ENCODE data around the gene FAM163B. TPM values are rescaled to one million over a fixed set of nuclear protein-coding genes. Genes with fewer than 3 reads are reported as not detected.

FAM163B gene
- total RNA-seq, 1 experiment from 2014 or later, result not detected

- no peaks in the 10 kb centered on the region for H3K4me1 ChIP-seq
- H3K9me3 ChIP-seq, result no peaks in the 10 kb centered on the region
- intact Hi-C loops (cut with micrococcal nuclease; ENCODE audit: unreplicated experiment), result no loop called here
- DNase-seq, result no peak
- peaks cover 27% of the 10 kb centered on the region for H3K27me3 Mint-ChIP-seq (ENCODE audit: insufficient read depth, unreplicated experiment)
- no peaks in the 10 kb centered on the region for H3K36me3 ChIP-seq (ENCODE audit: control insufficient read depth, insufficient read depth, low read length)
- H3K36me3 Mint-ChIP-seq (ENCODE audit: insufficient read depth, unreplicated experiment), result peaks cover 4% of the 10 kb centered on the region
- H3K9me3 Mint-ChIP-seq (ENCODE audit: unreplicated experiment), result no peaks in the 10 kb centered on the region
- no peaks in the 10 kb centered on the region; the same call in none of the 2 replicates for H3K27me3 ChIP-seq (replicated peaks; ENCODE audit: control insufficient read depth, insufficient read depth, low read length)
- no TSS peak for BruUV-seq (replicated peaks)
- H3K27ac Mint-ChIP-seq (ENCODE audit: unreplicated experiment), result no peak overlapping the region
- CTCF ChIA-PET, result no interaction called here
- POLR2A ChIA-PET, result no interaction called here
- H3K4me1 Mint-ChIP-seq (ENCODE audit: low read depth, unreplicated experiment), result no peaks in the 10 kb centered on the region
- TF ChIP-seq, protein P1, sequence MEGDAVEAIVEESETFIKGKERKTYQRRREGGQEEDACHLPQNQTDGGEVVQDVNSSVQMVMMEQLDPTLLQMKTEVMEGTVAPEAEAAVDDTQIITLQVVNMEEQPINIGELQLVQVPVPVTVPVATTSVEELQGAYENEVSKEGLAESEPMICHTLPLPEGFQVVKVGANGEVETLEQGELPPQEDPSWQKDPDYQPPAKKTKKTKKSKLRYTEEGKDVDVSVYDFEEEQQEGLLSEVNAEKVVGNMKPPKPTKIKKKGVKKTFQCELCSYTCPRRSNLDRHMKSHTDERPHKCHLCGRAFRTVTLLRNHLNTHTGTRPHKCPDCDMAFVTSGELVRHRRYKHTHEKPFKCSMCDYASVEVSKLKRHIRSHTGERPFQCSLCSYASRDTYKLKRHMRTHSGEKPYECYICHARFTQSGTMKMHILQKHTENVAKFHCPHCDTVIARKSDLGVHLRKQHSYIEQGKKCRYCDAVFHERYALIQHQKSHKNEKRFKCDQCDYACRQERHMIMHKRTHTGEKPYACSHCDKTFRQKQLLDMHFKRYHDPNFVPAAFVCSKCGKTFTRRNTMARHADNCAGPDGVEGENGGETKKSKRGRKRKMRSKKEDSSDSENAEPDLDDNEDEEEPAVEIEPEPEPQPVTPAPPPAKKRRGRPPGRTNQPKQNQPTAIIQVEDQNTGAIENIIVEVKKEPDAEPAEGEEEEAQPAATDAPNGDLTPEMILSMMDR (IDR thresholded peaks at IDR 0.05; ENCODE audit: insufficient read depth in 1 of 2, low read depth in 1 of 2, low read length in 1 of 2, severe bottlenecking in 1 of 2, unreplicated experiment in 1 of 2), result no peak
- H3K4me3 Mint-ChIP-seq (ENCODE audit: unreplicated experiment), result no peak overlapping the region
- no peak overlapping the region for H3K4me3 ChIP-seq (ENCODE audit: low read depth, low read length)
Measured at GRCh38 chr9:133643978-133644760, 35.0 kb upstream of the FAM163B start.

- H3K4me3 ChIP-seq (ENCODE audit: low read depth, low read length), result no peak overlapping the region
- H3K27ac Mint-ChIP-seq (ENCODE audit: unreplicated experiment), result no peak overlapping the region
- TF ChIP-seq, protein P1 (IDR thresholded peaks at IDR 0.05; ENCODE audit: insufficient read depth in 1 of 2, low read depth in 1 of 2, low read length in 1 of 2, severe bottlenecking in 1 of 2, unreplicated experiment in 1 of 2), result no peak
- H3K27me3 Mint-ChIP-seq (ENCODE audit: insufficient read depth, unreplicated experiment), result peaks cover 27% of the 10 kb centered on the region
- BruUV-seq (replicated peaks), result no TSS peak
- H3K36me3 Mint-ChIP-seq (ENCODE audit: insufficient read depth, unreplicated experiment), result peaks cover 4% of the 10 kb centered on the region
- CTCF ChIA-PET, result no interaction called here
- H3K36me3 ChIP-seq (ENCODE audit: control insufficient read depth, insufficient read depth, low read length), result no peaks in the 10 kb centered on the region
- POLR2A ChIA-PET, result no interaction called here
- H3K4me1 Mint-ChIP-seq (ENCODE audit: low read depth, unreplicated experiment), result no peaks in the 10 kb centered on the region
- intact Hi-C loops (cut with micrococcal nuclease; ENCODE audit: unreplicated experiment), result no loop called here
- no peaks in the 10 kb centered on the region for H3K4me1 ChIP-seq
- H3K4me3 Mint-ChIP-seq (ENCODE audit: unreplicated experiment), result no peak overlapping the region
- no peaks in the 10 kb centered on the region for H3K9me3 Mint-ChIP-seq (ENCODE audit: unreplicated experiment)
- H3K27me3 ChIP-seq (replicated peaks; ENCODE audit: control insufficient read depth, insufficient read depth, low read length), result no peaks in the 10 kb centered on the region; the same call in none of the 2 replicates
- H3K9me3 ChIP-seq, result no peaks in the 10 kb centered on the region
- no peak for DNase-seq
Measured at GRCh38 chr9:133643362-133643755, 34.2 kb upstream of the FAM163B start.

DNA sequence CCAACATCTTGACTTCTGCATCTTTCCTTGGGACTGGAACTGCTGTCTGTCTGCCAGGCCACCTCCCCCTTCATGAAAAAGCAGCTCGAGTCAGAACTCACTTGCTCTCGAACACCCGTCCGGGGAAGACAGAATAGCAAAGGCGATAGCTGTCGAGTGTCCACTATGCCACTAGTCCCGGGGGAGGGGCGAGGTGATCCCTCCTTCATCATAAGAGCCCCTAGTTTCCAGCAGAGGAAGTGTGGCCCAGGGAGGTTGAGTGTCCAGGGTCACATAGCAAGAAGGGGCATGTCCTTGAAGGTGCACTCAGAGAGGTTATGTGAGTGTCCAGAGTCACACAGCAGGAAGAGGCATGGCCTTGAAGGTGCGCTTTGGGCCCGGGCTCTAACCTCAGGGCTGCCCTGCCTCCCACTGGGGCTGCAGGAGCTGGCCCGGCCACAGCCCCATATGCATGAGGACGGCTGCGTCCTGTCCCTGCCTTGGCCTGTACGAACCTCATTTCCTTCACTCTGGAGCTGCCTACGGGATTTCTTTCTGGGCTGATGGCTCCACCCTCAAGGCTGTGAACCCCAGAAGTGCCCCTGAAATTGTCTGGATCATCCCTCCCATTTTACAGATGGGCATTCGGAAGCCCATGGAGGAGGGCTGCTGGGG, 33.6 kb upstream of the FAM163B start:
- Histone ChIP-seq H3K27me3 (replicated peaks; ENCODE audit: control insufficient read depth, insufficient read depth, low read length) (no peaks in the 10 kb centered on the region; the same call in none of the 2 replicates), H3K9me3 (no peaks in the 10 kb centered on the region), H3K36me3 (ENCODE audit: control insufficient read depth, insufficient read depth, low read length) (no peaks in the 10 kb centered on the region), H3K4me1 (no peaks in the 10 kb centered on the region), H3K4me3 (ENCODE audit: low read depth, low read length) (no peak overlapping the region)
- Mint-ChIP-seq H3K36me3 (ENCODE audit: insufficient read depth, unreplicated experiment) (peaks cover 4% of the 10 kb centered on the region), H3K4me3 (ENCODE audit: unreplicated experiment) (no peak overlapping the region), H3K9me3 (ENCODE audit: unreplicated experiment) (no peaks in the 10 kb centered on the region), H3K4me1 (ENCODE audit: low read depth, unreplicated experiment) (no peaks in the 10 kb centered on the region), H3K27ac (ENCODE audit: unreplicated experiment) (no peak overlapping the region), H3K27me3 (ENCODE audit: insufficient read depth, unreplicated experiment) (peaks cover 25% of the 10 kb centered on the region)
- intact Hi-C loops (cut with micrococcal nuclease; ENCODE audit: unreplicated experiment), result no loop called here
- ChIA-PET POLR2A (no interaction called here), CTCF (interaction anchor here (0.9 to 1.0 kb wide), 2 partner anchors 9 to 66 kb away, joined by 3 read pairs; no protein-coding TSS in a partner anchor)
- BruUV-seq (replicated peaks), result no TSS peak
- no peak for DNase-seq
- TF ChIP-seq, protein P1 (IDR thresholded peaks at IDR 0.05; ENCODE audit: insufficient read depth in 1 of 2, low read depth in 1 of 2, low read length in 1 of 2, severe bottlenecking in 1 of 2, unreplicated experiment in 1 of 2), result no peak
